Activated CD8-positive, alpha-beta memory T cell treated with anti-CD3 and anti-CD28 coated beads, Interleukin-2, amount 10 ng/mL, durations not matched to agents 7 days and 5 days (primary cell): Measurements from ENCODE around the gene MYBPC2. TPM values are rescaled to one million over a fixed set of nuclear protein-coding genes. Genes with fewer than 3 reads are reported as not detected.

Experiments
- ATAC-seq: fragments of 150-1000 bp; cut with Tn5 transposase; one replicate; pipeline ENCODE4 v1.10.0; 2021; ENCODE audit warnings: moderate library complexity
- CTCF ChIA-PET: fragments of 350-600 bp; sonication (Branson Sonifier 250); formaldehyde crosslinking; loops from one replicate; lab custom pipeline; 2021; ENCODE audit warnings: antibody characterized with exemption; lab: Charles Lee
- DNase-seq: peaks from one replicate; pipeline ENCODE4 v3.0.0-alpha.2; 2020
- H3K27ac Mint-ChIP-seq: one replicate; pipeline ENCODE4 v1.8.0; 2021; ENCODE audit warnings: mild to moderate bottlenecking, mixed read lengths
- H3K27me3 Mint-ChIP-seq: one replicate; pipeline ENCODE4 v1.8.0; 2021; ENCODE audit warnings: mixed read lengths
- H3K36me3 Mint-ChIP-seq: one replicate; pipeline ENCODE4 v1.8.0; 2021; ENCODE audit warnings: mild to moderate bottlenecking, mixed read lengths
- H3K4me1 Mint-ChIP-seq: one replicate; pipeline ENCODE4 v1.8.0; 2021; ENCODE audit warnings: mixed read lengths
- H3K4me3 Mint-ChIP-seq: one replicate; pipeline ENCODE4 v1.8.0; 2021; ENCODE audit warnings: mild to moderate bottlenecking, moderate library complexity, mixed read lengths
- H3K9me3 Mint-ChIP-seq: one replicate; pipeline ENCODE4 v1.8.0; 2022; ENCODE audit warnings: low read depth, mixed read lengths
- total RNA-seq, 2 experiments: library from RNA; stranded (reverse); gene quantifications; one replicate each; pipeline ENCODE4 v1.2.3, GENCODE V29; 2021

MYBPC2 gene
- total RNA-seq, 2 experiments from 2014 or later: not detected

DNA sequence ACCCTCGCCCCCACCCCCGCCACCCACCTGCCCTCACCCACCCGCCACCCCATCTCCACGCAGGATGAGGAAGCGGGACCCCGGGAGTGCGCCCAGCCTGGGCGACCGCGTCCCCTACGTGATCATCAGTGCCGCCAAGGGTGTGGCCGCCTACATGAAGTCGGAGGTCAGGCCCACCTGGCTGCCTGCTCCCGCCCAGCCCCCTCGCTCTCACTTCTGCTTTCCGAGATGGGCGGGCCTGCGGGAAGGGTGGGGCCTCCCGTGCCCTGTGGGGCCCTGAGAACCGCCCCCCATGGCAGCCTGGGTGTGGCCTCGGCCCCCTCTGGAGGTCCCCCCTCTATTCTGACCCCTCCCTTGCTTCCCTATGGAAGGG, 17.0 kb upstream of the MYBPC2 start:
- no peak overlapping the region for H3K27ac Mint-ChIP-seq
- peaks cover 15% of the 10 kb centered on the region for H3K27me3 Mint-ChIP-seq
- H3K4me1 Mint-ChIP-seq: peaks cover 12% of the 10 kb centered on the region
- H3K4me3 Mint-ChIP-seq: no peak overlapping the region
- no peaks in the 10 kb centered on the region for H3K9me3 Mint-ChIP-seq
- CTCF ChIA-PET: interaction anchor here (0.6 to 2.2 kb wide), 6 partner anchors 11 to 58 kb away, joined by 3 to 14 read pairs (median 4); partner anchors contain the start of genes NR1H2 and POLD1
- DNase-seq: no peak
- H3K36me3 Mint-ChIP-seq: peaks cover 15% of the 10 kb centered on the region
- ATAC-seq: no peak

DNA sequence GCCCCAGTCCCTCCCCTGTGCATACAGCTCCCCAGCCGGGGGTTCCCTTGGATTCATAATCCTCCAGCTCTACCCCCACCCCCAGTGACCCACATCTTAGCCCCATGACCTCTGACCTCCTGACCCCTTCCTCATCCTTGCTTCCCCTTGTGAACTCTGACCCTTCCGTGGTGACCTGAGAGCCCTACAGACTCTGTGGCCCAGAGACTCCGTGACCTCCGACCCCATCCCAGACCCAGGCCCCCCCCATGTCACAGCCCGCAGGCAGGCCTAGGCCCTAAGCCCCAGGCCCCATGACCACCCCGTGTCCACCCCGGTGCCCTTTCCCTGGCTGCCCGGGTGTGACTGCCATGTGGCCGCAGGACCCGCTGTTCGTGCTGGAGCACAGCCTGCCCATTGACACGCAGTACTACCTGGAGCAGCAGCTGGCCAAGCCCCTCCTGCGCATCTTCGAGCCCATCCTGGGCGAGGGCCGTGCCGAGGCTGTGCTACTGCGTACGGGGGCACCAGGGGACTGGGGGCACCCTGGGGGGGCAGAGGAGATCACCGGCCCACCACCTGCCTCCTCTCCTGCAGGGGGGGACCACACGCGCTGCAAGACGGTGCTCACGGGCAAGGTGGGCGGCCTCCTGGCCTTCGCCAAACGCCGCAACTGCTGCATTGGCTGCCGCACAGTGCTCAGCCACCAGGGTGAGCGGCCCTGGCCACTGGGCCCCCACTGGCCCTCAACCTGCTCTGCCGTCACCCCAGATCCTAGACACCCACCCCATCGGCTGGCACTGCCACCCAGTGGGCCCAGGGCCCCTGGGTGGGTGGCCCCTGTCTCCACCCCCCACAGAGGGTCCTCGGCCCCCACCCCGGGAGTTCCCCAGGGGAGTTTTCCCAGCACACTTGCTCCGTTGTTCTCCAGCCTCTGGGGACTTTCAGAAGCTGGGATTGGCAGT, 16.4 kb upstream of the MYBPC2 start:
- Mint-ChIP-seq H3K4me1 (peaks cover 12% of the 10 kb centered on the region), H3K27me3 (peaks cover 19% of the 10 kb centered on the region), H3K36me3 (peaks cover 16% of the 10 kb centered on the region), H3K4me3 (no peak overlapping the region), H3K9me3 (no peaks in the 10 kb centered on the region), H3K27ac (no peak overlapping the region)
- DNase-seq (no peak), ATAC-seq (no peak)
- CTCF ChIA-PET: interaction anchor here (1.0 to 2.2 kb wide), 3 partner anchors 14 to 59 kb away, joined by 3 to 14 read pairs (median 3); no protein-coding TSS in a partner anchor

DNA sequence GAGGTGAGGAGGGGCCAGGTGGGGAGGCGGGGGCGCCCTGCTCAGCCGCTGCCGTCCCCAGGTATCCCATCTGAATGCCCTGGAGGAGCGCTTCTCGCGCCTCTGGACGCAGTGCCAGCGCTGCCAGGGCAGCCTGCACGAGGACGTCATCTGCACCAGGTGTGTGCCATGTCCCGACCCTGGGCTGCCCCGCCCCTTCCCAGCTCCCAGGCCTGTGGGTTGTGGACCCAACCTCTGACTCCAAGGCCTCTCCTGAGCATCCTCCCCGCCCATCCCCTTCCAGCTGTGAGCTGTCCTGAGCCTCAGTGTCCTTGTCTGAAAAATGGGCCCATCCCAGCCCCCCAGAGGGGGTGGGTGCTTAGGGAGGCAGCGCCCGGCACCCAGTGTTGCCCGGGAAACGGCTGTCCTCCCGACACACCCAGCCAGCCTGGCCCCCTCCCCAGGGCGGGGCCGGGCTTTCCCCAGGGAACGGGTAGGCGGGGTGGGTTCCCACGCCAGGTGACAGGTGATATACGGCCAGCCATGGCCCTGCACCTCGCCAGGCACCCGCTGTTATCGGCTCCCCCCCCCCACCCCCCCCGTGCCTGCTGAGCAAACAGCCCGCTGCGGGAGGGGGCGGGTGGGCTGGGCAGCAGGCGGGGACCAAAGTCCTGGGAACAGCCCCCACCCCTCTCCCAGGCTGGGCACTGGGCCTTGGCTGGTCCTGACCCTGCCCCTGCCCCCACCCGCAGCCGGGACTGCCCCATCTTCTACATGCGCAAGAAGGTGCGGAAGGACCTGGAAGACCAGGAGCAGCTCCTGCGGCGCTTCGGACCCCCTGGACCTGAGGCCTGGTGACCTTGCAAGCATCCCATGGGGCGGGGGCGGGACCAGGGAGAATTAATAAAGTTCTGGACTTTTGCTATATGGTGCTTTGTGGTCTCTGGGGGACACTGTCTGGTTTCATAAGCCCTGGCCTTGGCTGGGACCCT, 15.3 kb upstream of the MYBPC2 start:
- CTCF ChIA-PET: interaction anchor here (1.0 kb wide), 1 partner anchor 48 kb away, joined by 3 read pairs; no protein-coding TSS in a partner anchor
- Mint-ChIP-seq H3K36me3 (peaks cover 13% of the 10 kb centered on the region), H3K4me1 (peaks cover 12% of the 10 kb centered on the region), H3K27ac (no peak overlapping the region), H3K27me3 (peaks cover 19% of the 10 kb centered on the region), H3K4me3 (no peak overlapping the region), H3K9me3 (no peaks in the 10 kb centered on the region)
- DNase-seq (no peak), ATAC-seq (no peak)

DNA sequence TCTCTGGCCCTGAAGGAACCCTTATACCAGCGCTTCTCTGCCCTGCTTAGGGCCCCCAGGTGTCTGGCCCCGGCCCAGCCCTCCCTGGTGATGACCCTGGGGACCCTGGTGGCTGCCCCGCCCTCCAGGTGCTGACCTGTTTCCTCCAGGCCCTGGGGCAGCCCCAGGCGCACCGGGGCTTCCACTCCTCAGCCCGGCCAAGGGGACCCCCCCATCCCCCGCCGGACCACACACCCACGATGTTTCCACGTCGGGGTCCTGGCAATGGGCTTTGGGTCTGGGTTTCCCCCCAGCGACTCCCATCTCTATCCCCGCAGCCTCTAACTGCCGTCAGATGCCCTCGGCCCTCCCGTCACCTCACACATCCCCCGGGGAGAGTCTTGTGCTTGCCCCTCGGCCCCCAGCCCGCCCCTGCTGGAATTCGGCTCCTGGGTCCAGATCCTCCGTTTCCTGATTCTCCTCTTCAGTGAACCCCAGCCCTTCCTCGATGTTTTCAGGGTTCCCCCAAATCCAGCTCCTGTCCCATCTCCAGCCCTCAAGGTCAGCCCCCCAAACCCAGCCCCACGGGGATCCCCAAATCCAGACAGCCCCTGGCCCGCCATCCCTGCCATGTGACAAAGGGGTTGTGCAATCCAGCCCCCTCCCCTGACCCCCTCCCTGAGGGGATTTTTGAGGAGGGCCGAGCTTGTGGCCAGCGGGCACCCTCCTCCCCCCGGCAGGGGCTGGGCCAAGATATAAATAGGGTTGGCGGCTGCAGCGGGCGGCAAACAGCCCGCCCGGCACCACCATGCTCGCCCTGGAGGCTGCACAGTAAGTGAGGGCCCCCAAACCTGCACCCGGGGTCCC, 14.3 kb upstream of the MYBPC2 start, which contains the start of gene SPIB:
TSS of gene SPIB (plus strand) at position 763 of the 846 bp plus-strand sequence. CDS start at position 788, 25 bp downstream.
- peaks cover 4% of the 10 kb centered on the region for H3K36me3 Mint-ChIP-seq
- H3K4me3 Mint-ChIP-seq: no peak within 1 kb of the TSS
- peaks cover 12% of the 10 kb centered on the region for H3K4me1 Mint-ChIP-seq
- DNase-seq: no peak
- no peak for ATAC-seq
- CTCF ChIA-PET: no interaction called here
- H3K9me3 Mint-ChIP-seq: no peaks in the 10 kb centered on the region
- H3K27ac Mint-ChIP-seq: no peak within 1 kb of the TSS
- peaks cover 19% of the 10 kb centered on the region for H3K27me3 Mint-ChIP-seq

DNA sequence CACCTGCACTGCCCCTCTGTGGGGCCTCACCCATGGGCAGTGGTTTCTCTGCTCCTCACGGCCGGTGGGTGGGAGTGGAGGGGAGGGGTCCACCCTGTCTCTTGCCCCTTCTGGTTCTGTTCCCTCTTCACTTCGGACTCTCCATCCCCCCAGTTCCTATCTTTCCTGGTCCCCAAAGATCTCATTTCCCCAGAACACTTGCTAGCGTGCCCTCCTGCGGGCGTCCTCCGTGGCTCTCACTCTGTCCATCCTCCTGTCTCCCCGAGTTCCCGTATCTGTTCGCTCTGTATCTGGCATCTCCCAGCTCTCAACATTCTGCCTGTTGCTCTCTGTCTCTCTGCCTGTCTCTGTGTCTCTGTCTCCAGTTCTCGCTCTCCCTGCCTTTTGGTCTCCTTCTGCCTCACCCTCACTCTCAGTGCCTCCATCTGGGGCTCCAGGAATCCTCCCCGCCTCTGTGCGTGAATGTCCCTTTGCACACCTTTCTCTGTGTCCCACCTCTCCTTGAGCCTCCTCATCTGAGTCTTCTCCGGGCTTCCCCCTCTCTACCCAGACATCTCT, 13.6 kb upstream of the MYBPC2 start:
- peaks cover 4% of the 10 kb centered on the region for H3K36me3 Mint-ChIP-seq
- peaks cover 12% of the 10 kb centered on the region for H3K4me1 Mint-ChIP-seq
- H3K9me3 Mint-ChIP-seq: no peaks in the 10 kb centered on the region
- ATAC-seq (no peak), DNase-seq (no peak)
- CTCF ChIA-PET: interaction anchor here (1.0 kb wide), 1 partner anchor 62 kb away, joined by 4 read pairs; no protein-coding TSS in a partner anchor
- no peak overlapping the region for H3K4me3 Mint-ChIP-seq
- H3K27me3 Mint-ChIP-seq: peaks cover 19% of the 10 kb centered on the region
- no peak overlapping the region for H3K27ac Mint-ChIP-seq

DNA sequence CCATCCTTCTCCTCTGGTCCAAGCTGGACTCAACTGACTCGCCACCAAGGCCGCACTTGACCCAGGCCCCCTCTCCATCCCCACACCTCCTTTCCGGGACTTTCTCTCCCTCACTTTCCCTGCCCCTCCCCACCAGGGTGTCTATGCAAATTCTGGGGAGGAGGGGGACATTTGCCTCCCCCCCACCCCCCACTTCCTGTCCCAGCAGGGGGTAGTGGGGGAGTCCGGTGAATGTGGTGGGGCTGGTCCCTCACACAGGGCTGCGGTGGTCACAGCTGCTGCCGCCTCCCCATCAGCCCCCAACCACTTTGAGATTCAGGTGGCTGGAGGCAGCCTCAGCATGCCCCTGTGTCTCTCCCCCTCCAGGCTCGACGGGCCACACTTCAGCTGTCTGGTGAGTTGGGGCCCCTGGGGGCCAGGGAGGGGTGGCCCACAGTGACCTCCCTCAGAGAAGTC, 13.1 kb upstream of the MYBPC2 start:
- H3K9me3 Mint-ChIP-seq: no peaks in the 10 kb centered on the region
- no peak overlapping the region for H3K27ac Mint-ChIP-seq
- CTCF ChIA-PET: interaction anchor here (1.0 kb wide), 1 partner anchor 62 kb away, joined by 4 read pairs; no protein-coding TSS in a partner anchor
- peaks cover 3% of the 10 kb centered on the region for H3K36me3 Mint-ChIP-seq
- H3K27me3 Mint-ChIP-seq: peaks cover 19% of the 10 kb centered on the region
- no peak for ATAC-seq
- no peak overlapping the region for H3K4me3 Mint-ChIP-seq
- H3K4me1 Mint-ChIP-seq: peaks cover 12% of the 10 kb centered on the region
- DNase-seq: no peak

DNA sequence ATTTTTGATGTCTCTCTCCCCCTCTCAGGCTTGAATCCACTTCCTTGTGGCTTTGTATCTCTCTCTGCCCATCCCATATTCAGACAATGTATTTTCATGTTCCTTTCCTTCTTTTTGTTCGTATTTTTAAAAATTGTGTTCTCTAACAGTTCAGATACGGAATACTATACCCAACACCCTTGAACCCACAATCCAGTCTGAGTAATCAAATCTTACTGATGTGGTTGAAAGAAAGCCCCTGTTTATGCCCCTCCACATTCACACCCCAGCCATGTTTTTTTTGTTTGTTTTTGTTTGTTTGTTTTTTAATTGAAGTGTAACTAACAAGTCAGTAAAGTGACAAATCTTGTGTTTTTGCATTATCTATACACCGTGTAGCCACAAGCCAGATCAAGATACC, 12.6 kb upstream of the MYBPC2 start:
- H3K9me3 Mint-ChIP-seq: no peaks in the 10 kb centered on the region
- no peak overlapping the region for H3K4me3 Mint-ChIP-seq
- H3K27ac Mint-ChIP-seq: peak overlapping the region; percentile 12
- H3K36me3 Mint-ChIP-seq: peaks cover 3% of the 10 kb centered on the region
- no peak for DNase-seq
- CTCF ChIA-PET: no interaction called here
- peaks cover 12% of the 10 kb centered on the region for H3K4me1 Mint-ChIP-seq
- no peak for ATAC-seq
- peaks cover 19% of the 10 kb centered on the region for H3K27me3 Mint-ChIP-seq

DNA sequence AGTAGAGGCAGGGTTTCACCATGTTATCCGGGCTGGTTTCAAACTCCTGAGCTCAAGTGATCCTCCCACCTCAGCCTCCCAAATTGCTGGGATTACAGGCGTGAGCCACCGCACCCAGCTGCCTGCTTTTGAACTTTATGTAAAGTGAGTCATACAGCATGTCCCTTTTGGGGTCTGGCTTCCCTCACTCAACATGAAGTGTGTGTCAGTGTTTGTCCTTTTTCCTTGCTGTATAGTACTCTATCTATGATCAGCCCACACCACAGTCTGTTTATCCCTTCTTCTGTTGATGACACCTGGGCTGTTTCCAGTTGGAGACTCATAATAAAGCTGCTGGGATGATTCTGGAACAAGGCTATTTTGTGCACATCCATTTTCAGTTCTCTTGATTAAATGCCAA, 11.9 kb upstream of the MYBPC2 start:
- CTCF ChIA-PET: no interaction called here
- Mint-ChIP-seq H3K4me3 (no peak overlapping the region), H3K27me3 (peaks cover 19% of the 10 kb centered on the region), H3K36me3 (peaks cover 3% of the 10 kb centered on the region), H3K27ac (no peak overlapping the region), H3K4me1 (peaks cover 12% of the 10 kb centered on the region), H3K9me3 (no peaks in the 10 kb centered on the region)
- no peak for DNase-seq
- no peak for ATAC-seq

DNA sequence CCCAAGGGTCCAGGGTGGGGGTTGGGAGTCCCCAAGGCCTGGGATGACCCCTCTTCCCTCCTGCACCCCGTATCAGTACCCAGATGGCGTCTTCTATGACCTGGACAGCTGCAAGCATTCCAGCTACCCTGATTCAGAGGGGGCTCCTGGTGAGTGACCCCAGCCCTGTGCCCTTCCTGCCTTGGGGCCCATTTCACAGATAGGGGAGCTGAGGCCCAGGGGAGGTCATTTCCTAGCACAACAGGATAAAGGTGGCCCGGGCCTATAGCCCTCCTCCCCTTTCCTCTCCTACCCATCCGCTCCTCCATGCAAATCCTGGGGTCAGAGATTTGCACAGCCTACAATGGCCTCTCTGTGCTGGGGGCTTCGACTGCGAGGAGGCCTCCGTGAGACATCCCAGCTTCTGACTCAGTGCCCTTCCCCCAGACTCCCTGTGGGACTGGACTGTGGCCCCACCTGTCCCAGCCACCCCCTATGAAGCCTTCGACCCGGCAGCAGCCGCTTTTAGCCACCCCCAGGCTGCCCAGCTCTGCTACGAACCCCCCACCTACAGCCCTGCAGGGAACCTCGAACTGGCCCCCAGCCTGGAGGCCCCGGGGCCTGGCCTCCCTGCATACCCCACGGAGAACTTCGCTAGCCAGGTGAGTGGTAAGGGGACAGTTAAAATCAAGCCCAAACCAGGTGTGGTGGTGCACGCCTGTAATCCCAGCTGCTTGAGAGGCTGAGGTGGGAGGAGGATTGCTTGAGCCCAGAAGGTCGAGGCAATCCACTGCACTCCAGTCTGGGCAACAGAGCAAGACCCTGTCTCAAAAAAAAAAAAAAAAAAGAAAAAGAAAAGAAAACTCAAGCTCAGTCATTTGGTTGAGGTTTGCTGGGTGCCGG, 10.1 kb upstream of the MYBPC2 start:
- Mint-ChIP-seq H3K27me3 (peaks cover 19% of the 10 kb centered on the region), H3K4me1 (peaks cover 12% of the 10 kb centered on the region), H3K27ac (no peak overlapping the region), H3K4me3 (no peak overlapping the region), H3K9me3 (no peaks in the 10 kb centered on the region), H3K36me3 (peaks cover 3% of the 10 kb centered on the region)
- DNase-seq (no peak), ATAC-seq (no peak)
- CTCF ChIA-PET: no interaction called here

DNA sequence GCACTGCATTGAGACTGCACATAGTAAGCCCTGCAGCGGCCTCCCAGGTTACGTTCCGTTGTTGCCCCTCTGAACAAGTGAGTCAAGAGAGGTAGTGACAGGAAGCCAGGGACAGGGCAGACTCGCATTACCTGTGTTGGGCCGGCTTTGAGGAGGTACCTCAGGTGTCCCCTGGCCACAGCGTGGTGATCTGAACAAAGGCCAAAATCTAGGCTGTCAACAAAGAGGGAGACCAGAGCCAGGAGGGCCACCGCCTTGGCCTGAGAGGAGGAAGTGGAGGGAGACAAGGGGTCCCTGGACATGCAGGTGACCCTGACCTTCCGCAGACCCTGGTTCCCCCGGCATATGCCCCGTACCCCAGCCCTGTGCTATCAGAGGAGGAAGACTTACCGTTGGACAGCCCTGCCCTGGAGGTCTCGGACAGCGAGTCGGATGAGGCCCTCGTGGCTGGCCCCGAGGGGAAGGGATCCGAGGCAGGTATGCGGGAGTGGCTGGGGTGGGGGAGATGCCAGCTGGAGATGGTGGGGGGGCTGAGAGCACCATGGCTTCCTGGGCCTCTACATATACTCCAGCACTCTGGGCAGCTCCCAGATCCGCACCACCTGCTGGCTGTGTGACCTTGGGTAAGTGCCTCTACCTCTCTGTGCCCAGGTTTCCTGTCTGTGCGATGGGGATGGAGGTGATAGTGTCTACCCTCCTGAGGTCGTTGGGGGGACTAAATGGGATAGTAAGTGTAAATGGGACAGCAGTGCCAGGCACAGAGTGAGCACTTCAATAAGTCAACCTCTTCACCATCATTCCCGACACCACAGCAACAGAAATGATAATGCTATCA, 9.2 kb upstream of the MYBPC2 start:
- H3K4me1 Mint-ChIP-seq: peaks cover 12% of the 10 kb centered on the region
- CTCF ChIA-PET: no interaction called here
- peaks cover 16% of the 10 kb centered on the region for H3K27me3 Mint-ChIP-seq
- DNase-seq (no peak), ATAC-seq (no peak)
- peaks cover 3% of the 10 kb centered on the region for H3K36me3 Mint-ChIP-seq
- H3K4me3 Mint-ChIP-seq: no peak overlapping the region
- no peak overlapping the region for H3K27ac Mint-ChIP-seq
- no peaks in the 10 kb centered on the region for H3K9me3 Mint-ChIP-seq

DNA sequence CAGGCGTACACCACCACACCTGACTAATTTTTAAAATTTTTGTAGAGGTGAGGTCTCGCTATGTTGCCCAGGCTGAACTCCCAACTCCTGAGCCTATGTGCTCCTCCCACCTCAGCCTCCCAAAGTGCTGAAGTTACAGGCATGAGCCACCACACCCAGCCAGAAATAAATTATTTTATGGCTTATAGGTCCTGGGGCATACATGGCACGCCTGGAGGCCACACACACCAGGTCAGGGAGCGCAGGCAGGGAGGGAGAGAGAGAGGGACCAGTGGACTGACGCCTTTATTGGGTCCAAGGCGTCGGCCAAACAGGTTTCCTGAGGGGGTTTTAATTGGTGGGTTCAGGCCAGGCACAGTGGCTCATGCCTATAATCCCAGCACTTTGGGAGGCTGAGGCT, 7.1 kb upstream of the MYBPC2 start:
- Mint-ChIP-seq H3K36me3 (peaks cover 3% of the 10 kb centered on the region), H3K27ac (no peak overlapping the region)
- CTCF ChIA-PET: no interaction called here

More for the DNA sequence above, 7.1 kb upstream of the MYBPC2 start:
- H3K4me1 Mint-ChIP-seq: no peaks in the 10 kb centered on the region
- no peak for DNase-seq
- peaks cover 9% of the 10 kb centered on the region for H3K27me3 Mint-ChIP-seq
- ATAC-seq: no peak
- H3K4me3 Mint-ChIP-seq: no peak overlapping the region
- no peaks in the 10 kb centered on the region for H3K9me3 Mint-ChIP-seq
